A673 (cell line): ENCODE measurements around the gene NR1H2.

ENCODE experiments used
- CTCF ChIP-seq: fragments of 300-800, 200-600 bp; sonication (generic); conservative IDR thresholded peaks from 2 replicates; pipeline ENCODE4 v1.5.1; 2017; ENCODE audit warnings: low read depth, mild to moderate bottlenecking, antibody characterized with exemption, low read length, moderate library complexity, mixed read lengths
- EZH2 ChIP-seq: fragments of 200-600 bp; sonication (generic); IDR thresholded peaks from 2 replicates; pipeline ENCODE4 v1.6.1; 2017; ENCODE audit warnings: borderline replicate concordance, low read depth, mild to moderate bottlenecking, mixed read lengths, antibody characterized with exemption, low read length; ENCODE audit not compliant: poor library complexity, severe bottlenecking

GRCh38 chr19:50359328-50359818 is 16.9 kb upstream of the NR1H2 start:
- TF ChIP-seq CTCF (no peak), EZH2 (no peak)
